GM12878 (cell line): ENCODE data around the gene RTN3. TPM values are rescaled to one million over a fixed set of nuclear protein-coding genes. Genes with fewer than 3 reads are reported as not detected.

ENCODE experiments used
- ATAC-seq: fragments of 200-7000 bp; cut with Tn5 transposase; 3 replicates; pipeline ENCODE4 v1.9.1; 2020; ENCODE audit warnings: mild to moderate bottlenecking, moderate library complexity
- BruUV-seq: library from RNA; stranded (reverse); fragments of 400-500 nt; replicated peaks from 2 replicates; lab custom pipeline; 2021; lab: Mats Ljungman, UMichigan
- CTCF ChIA-PET: fragments of 300-600 bp; sonication (Branson Sonifier 250); formaldehyde crosslinking; extraction: SDS; loops from one replicate; lab custom pipeline; 2021; ENCODE audit warnings: inconsistent platforms; lab: Yijun Ruan, JAX
- POLR2A ChIA-PET: fragments of 350-600 bp; formaldehyde crosslinking; extraction: SDS; loops from one replicate; lab custom pipeline; 2021; ENCODE audit warnings: inconsistent platforms; lab: Charles Lee
- RAD21 ChIA-PET: fragments of 300-600 bp; sonication (Branson Sonifier 250); formaldehyde crosslinking; loops from one replicate; lab custom pipeline; 2023; ENCODE audit warnings: antibody characterized with exemption; ENCODE audit not compliant: unreplicated experiment; lab: Charles Lee
- SMC1A ChIA-PET: fragments of 300-600 bp; sonication (Branson Sonifier 250); formaldehyde crosslinking; loops from one replicate; lab custom pipeline; 2023; ENCODE audit not compliant: unreplicated experiment, uncharacterized antibody; lab: Charles Lee
- DNase-seq: peaks from one replicate; pipeline ENCODE4 v3.0.0-alpha.2; 2011; ENCODE audit warnings: low read depth, low spot score
- FAIRE-seq: peaks from 3 replicates; lab custom pipeline; 2011; peaks lifted over from hg19 to GRCh38; lab: Jason Lieb, UNC
- H2AFZ ChIP-seq: 2 replicates; pipeline ENCODE4 v1.6.0; 2011; ENCODE audit warnings: low read depth, low read length, control low read depth; ENCODE audit not compliant: control insufficient read depth
- H3K27ac ChIP-seq: 2 replicates; pipeline ENCODE4 v1.5.1; 2011; ENCODE audit warnings: control low read depth; ENCODE audit not compliant: control insufficient read depth, insufficient read depth
- H3K27me3 ChIP-seq, 2 experiments: replicated peaks in 1 of 2; 2 replicates each; pipeline versions ENCODE4 v1.6.0 to v1.6.1; 2011; ENCODE audit warnings: low read length in 1 of 2; ENCODE audit not compliant: control insufficient read depth in 2 of 2, insufficient read depth in 2 of 2
- H3K36me3 ChIP-seq, 2 experiments: 2 replicates each; pipeline ENCODE4 v1.5.1; 2011; ENCODE audit warnings: low read length in 1 of 2; ENCODE audit not compliant: control insufficient read depth in 2 of 2, insufficient read depth in 2 of 2
- H3K4me1 ChIP-seq: 2 replicates; pipeline ENCODE4 v1.6.1; 2011; ENCODE audit warnings: mild to moderate bottlenecking, low read length, moderate library complexity, mixed read lengths; ENCODE audit not compliant: control insufficient read depth, insufficient read depth
- H3K4me2 ChIP-seq: 2 replicates; pipeline ENCODE4 v1.6.0; 2011; ENCODE audit warnings: control low read depth; ENCODE audit not compliant: control insufficient read depth, insufficient read depth
- H3K4me3 ChIP-seq: fragments of 200-600 bp; sonication (generic); 2 replicates; pipeline ENCODE4 v1.5.1; 2016
- H3K79me2 ChIP-seq: 2 replicates; pipeline ENCODE4 v1.6.0; 2011; ENCODE audit warnings: low read length; ENCODE audit not compliant: control insufficient read depth, insufficient read depth
- H3K9ac ChIP-seq: 2 replicates; pipeline ENCODE4 v1.8.0; 2011; ENCODE audit warnings: low read length, control low read depth, mixed read lengths; ENCODE audit not compliant: control insufficient read depth, insufficient read depth
- H3K9me3 ChIP-seq: replicated peaks from 3 replicates; pipeline ENCODE4 v1.5.1; 2011; ENCODE audit warnings: mild to moderate bottlenecking, low read length; ENCODE audit not compliant: control insufficient read depth, insufficient read depth
- H4K20me1 ChIP-seq: 2 replicates; pipeline ENCODE4 v1.6.0; 2011; ENCODE audit not compliant: control insufficient read depth, insufficient read depth
- CREM ChIP-seq: IDR thresholded peaks from 2 replicates; pipeline ENCODE4 v1.6.1; 2014; ENCODE audit warnings: antibody characterized with exemption, low read depth
- FOS ChIP-seq: IDR thresholded peaks from 3 replicates; pipeline ENCODE4 v1.6.1; 2011; ENCODE audit warnings: borderline replicate concordance; ENCODE audit not compliant: insufficient read length; ENCODE audit errors: extremely low read depth
- FOXK2 ChIP-seq: fragments of 450-650 bp; IDR thresholded peaks from 2 replicates; pipeline ENCODE4 v1.6.1; 2017; ENCODE audit warnings: mild to moderate bottlenecking, moderate library complexity
- GABPA ChIP-seq: IDR thresholded peaks from 2 replicates; pipeline ENCODE4 v1.6.1; 2014; ENCODE audit warnings: antibody characterized with exemption, low read depth, mild to moderate bottlenecking, inconsistent platforms
- HDGF ChIP-seq: fragments of 450-650 bp; IDR thresholded peaks from 2 replicates; pipeline ENCODE4 v1.6.1; 2016; ENCODE audit warnings: antibody characterized with exemption
- MEF2A ChIP-seq: IDR thresholded peaks from 2 replicates; pipeline ENCODE4 v1.6.1; 2011; ENCODE audit warnings: low read depth, mild to moderate bottlenecking, low read length, moderate library complexity; ENCODE audit not compliant: insufficient read depth
- MTA3 ChIP-seq: IDR thresholded peaks from 2 replicates; pipeline ENCODE4 v1.6.1; 2012; ENCODE audit warnings: low read length, inconsistent platforms, borderline replicate concordance
- NFXL1 ChIP-seq: fragments of 450-650 bp; IDR thresholded peaks from 2 replicates; pipeline ENCODE4 v1.6.1; 2017; ENCODE audit warnings: antibody characterized with exemption, mild to moderate bottlenecking, borderline replicate concordance
- SMC3 ChIP-seq: IDR thresholded peaks from 2 replicates; pipeline ENCODE4 v1.6.1; 2011; ENCODE audit warnings: low read length, improper control_type of control experiment, borderline replicate concordance
- SP1 ChIP-seq: IDR thresholded peaks from one replicate; pipeline ENCODE4 v1.6.1; 2011; ENCODE audit warnings: low read depth, low read length
- TCF7 ChIP-seq: IDR thresholded peaks from 2 replicates; pipeline ENCODE4 v1.6.1; 2014; ENCODE audit warnings: antibody characterized with exemption, borderline replicate concordance
- WRNIP1 ChIP-seq: IDR thresholded peaks from 2 replicates; pipeline ENCODE4 v1.6.1; 2011; ENCODE audit warnings: low read depth, low read length, improper control_type of control experiment, borderline replicate concordance
- ZZZ3 ChIP-seq: IDR thresholded peaks from 2 replicates; pipeline ENCODE4 v1.6.1; 2011; ENCODE audit warnings: low read depth; ENCODE audit not compliant: control insufficient read depth, insufficient read length
- WGBS: methylation state at CpG from one replicate; pipeline ENCODE4 v1.1.6; 2016; ENCODE audit warnings: low lambda C conversion rate; ENCODE audit not compliant: insufficient replicate concordance, insufficient coverage; ENCODE audit errors: missing lambda C conversion rate; 5-methylcytosine and 5-hydroxymethylcytosine counted together
- in situ Hi-C: fragments of 300-500 bp; cut with MboI; formaldehyde crosslinking; loops from 9 replicates; pipeline ENCODE4 v1.14.3; 2018; ENCODE audit warnings: mixed read lengths
- intact Hi-C: fragments of 100-400 bp; cut with micrococcal nuclease; formaldehyde crosslinking; loops from one replicate; pipeline ENCODE4 v1.14.2; 2022; ENCODE audit not compliant: unreplicated experiment
- polyA plus RNA-seq, 11 experiments: library from polyadenylated mRNA; depleted of rRNA in 4 of 11; unstranded in 6 of 11; stranded (reverse) in 5 of 11; fragments of >200 nt; fragmentation: Nextera tagmentation in 4 of 11; fragmentation: Illumina TruSeq in 1 of 11; extraction: Ambion mirVana in 4 of 11; extraction: Trizol in 1 of 11; gene quantifications; 1 replicate in 1 of 11; 2 replicates in 10 of 11; pipeline versions ENCODE4 v1.2.1 to v1.2.3, GENCODE V29; 2011 to 2016; ENCODE audit warnings: inconsistent platforms in 2 of 11, missing spikeins in 2 of 11, low read depth in 1 of 11
- total RNA-seq, 4 experiments: library from RNA; depleted of rRNA in 3 of 4; stranded (reverse); fragments of >200 nt in 3 of 4; fragmentation: Illumina TruSeq in 1 of 4; extraction: Trizol in 1 of 4; gene quantifications; 2 replicates each; pipeline versions ENCODE4 v1.2.1 to v1.2.3, GENCODE V29; 2013 to 2021
- TF ChIP-seq, protein P1 (sequence below): IDR thresholded peaks from 2 replicates; pipeline ENCODE4 v1.6.1; 2011; ENCODE audit warnings: borderline replicate concordance, low read depth, mild to moderate bottlenecking, moderate library complexity, mixed read lengths, low read length; ENCODE audit not compliant: insufficient read depth; ENCODE audit errors: extremely low read length
- TF ChIP-seq, protein P2 (sequence below): IDR thresholded peaks from 2 replicates; pipeline ENCODE4 v1.6.1; 2011; ENCODE audit warnings: low read depth, mild to moderate bottlenecking, low read length, moderate library complexity, borderline replicate concordance; ENCODE audit errors: extremely low read depth

The RTN3 gene
- total and polyA plus RNA-seq, 10 of the 15 experiments (the other 5 are each of a cell fraction or from before 2014, with no cell fraction given), result 22.9 to 64.2 (median 47.0) TPM

DNA sequence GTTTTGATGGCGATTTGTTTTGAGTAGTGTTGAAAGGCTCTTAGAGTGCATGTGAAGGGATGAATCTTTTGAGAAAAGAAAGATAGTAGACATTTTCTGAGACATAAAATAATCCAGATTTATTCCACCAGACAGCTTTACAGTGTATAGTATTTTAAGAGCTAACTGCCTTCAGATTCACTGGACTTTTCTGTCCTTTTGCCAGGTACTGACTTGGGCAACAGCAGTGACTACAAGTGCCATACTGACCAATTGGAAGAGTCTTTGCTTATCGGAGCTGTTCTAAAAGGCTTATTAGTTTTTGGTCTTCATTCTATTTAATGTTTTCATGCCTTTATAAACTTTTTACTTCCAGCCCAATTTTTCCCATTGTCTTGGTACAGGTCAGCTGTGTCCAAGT is 32.5 kb downstream of the RTN3 start:
- no peak overlapping the region for H3K4me3 ChIP-seq
- H3K27ac ChIP-seq, result no peak overlapping the region
- H3K9me3 ChIP-seq, result no peaks in the 10 kb centered on the region
- no peaks in the 10 kb centered on the region for H3K27me3 ChIP-seq
- no peak overlapping the region for H2AFZ ChIP-seq
- H4K20me1 ChIP-seq, result no peaks in the 10 kb centered on the region
- no peak for ATAC-seq
- no peak overlapping the region for H3K4me2 ChIP-seq
- 89% methylated on average over 2 of the region's 2 CpGs for WGBS
- SMC1A ChIA-PET, result interaction anchor here (1.0 to 1.3 kb wide), 3 partner anchors 12 to 25 kb away, joined by 3 read pairs; no protein-coding TSS in a partner anchor
- no peak overlapping the region for H3K9ac ChIP-seq
- DNase-seq, result no peak
- POLR2A ChIA-PET, result no interaction called here
- intact Hi-C loops (no loop called here), in situ Hi-C loops (no loop called here)
- TF ChIP-seq HDGF (no peak), SMC3 (no peak), WRNIP1 (no peak), FOS (no peak), TCF7 (no peak), CREM (no peak), ZZZ3 (no peak), SP1 (no peak), MEF2A (no peak), GABPA (no peak), NFXL1 (no peak), FOXK2 (no peak), MTA3 (no peak)
- TF ChIP-seq, protein P1, sequence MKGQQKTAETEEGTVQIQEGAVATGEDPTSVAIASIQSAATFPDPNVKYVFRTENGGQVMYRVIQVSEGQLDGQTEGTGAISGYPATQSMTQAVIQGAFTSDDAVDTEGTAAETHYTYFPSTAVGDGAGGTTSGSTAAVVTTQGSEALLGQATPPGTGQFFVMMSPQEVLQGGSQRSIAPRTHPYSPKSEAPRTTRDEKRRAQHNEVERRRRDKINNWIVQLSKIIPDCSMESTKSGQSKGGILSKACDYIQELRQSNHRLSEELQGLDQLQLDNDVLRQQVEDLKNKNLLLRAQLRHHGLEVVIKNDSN, result no peak
- TF ChIP-seq, protein P2, sequence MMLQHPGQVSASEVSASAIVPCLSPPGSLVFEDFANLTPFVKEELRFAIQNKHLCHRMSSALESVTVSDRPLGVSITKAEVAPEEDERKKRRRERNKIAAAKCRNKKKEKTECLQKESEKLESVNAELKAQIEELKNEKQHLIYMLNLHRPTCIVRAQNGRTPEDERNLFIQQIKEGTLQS, result no peak
- RAD21 ChIA-PET, result interaction anchor here (1.4 kb wide), 1 partner anchor 12 kb away, joined by 4 read pairs; no protein-coding TSS in a partner anchor
- FAIRE-seq, result no peak
- no peaks in the 10 kb centered on the region for H3K4me1 ChIP-seq
- no TSS peak for BruUV-seq
- H3K36me3 ChIP-seq, result no peaks in the 10 kb centered on the region
- no peaks in the 10 kb centered on the region; the same call in 1 of the 2 replicates for H3K79me2 ChIP-seq
- CTCF ChIA-PET, result interaction anchor here (1.0 to 5.2 kb wide), 2 partner anchors 24 to 78 kb away, joined by 3 to 30 read pairs; no protein-coding TSS in a partner anchor
